GM12873 (cell line): Measurements from ENCODE around the gene NTF4.

Experiments
- CTCF ChIP-seq: IDR thresholded peaks from 2 replicates; pipeline ENCODE4 v1.5.1; 2012; ENCODE audit warnings: low read depth, mild to moderate bottlenecking, moderate library complexity, low read length, control low read depth; ENCODE audit not compliant: insufficient read depth; ENCODE audit errors: missing control alignments

The NTF4 gene

GRCh38 chr19:49019242-49019932 lies 45.2 kb downstream of the NTF4 start:
- TF ChIP-seq CTCF, result peak; percentile 12

- peak; percentile 73 for TF ChIP-seq CTCF
Observed at GRCh38 chr19:49017666-49018351, 46.8 kb downstream of the NTF4 start.

- no peak for TF ChIP-seq CTCF
Observed at GRCh38 chr19:49017041-49017665, 47.5 kb downstream of the NTF4 start, which contains the start of gene LHB. TSS of gene LHB (minus strand) at chr19:49017091. CDS start at chr19:49017081, 10 bp downstream.

- no peak for TF ChIP-seq CTCF
Observed at GRCh38 chr19:49016067-49016839, 48.4 kb downstream of the NTF4 start.

- TF ChIP-seq CTCF, result no peak
Observed at GRCh38 chr19:49014870-49015255, 49.8 kb downstream of the NTF4 start.

GRCh38 chr19:49014123-49014869 lies 50.3 kb downstream of the NTF4 start:
- no peak for TF ChIP-seq CTCF
